HK-2 (cell line): ENCODE data around the gene CLCN3.
A peak's percentile ranks its signal among the peaks of the same experiment; 100 is the strongest.
"Not testable (repeated sequence)": the region's sequence is repeated elsewhere in the genome, so short reads cannot be mapped to it uniquely, and the experiment has no call there.

Experiments
- DNase-seq: peaks from one replicate; pipeline ENCODE4 v3.0.0-alpha.2; 2018; ENCODE audit not compliant: unreplicated experiment

The CLCN3 gene

DNA sequence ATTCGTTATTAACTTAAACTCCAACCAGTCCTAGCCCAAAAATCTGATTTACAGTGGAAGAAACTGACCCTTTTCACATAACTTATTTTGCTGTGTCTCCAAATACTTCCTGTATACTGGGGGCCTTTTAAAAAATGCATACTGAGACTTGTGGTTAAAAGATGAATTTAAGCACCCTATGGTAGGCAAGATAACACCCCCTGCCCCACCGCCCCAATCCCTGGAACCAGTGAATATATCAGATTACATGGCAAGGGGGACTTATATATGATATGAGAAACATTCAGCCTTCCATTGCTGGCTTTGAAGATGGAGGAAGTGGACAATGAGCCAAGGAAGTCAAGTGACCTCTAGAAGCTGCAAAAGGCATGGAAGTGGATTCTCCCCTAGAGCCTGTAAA is 3.1 kb upstream of the CLCN3 start:
- no peak for DNase-seq

DNA sequence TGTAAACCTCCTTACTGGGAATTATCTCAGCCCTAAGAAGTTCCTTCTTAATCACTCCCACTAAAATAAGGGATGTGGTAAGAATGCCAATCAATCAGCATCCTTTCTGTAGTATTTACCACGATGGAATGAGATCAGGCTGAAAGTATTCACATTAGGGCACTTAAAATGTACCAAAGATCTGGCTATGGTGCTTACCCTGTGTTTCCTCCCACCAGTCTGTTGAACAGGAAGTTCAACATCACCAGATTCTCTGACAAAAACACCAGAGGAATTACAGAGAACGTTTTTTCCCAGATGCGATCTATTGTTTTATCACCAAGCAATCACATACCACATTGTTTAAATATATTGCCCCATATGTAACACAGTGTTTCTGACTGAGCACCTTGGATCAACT is 2.1 kb upstream of the CLCN3 start:
- DNase-seq = no peak

DNA sequence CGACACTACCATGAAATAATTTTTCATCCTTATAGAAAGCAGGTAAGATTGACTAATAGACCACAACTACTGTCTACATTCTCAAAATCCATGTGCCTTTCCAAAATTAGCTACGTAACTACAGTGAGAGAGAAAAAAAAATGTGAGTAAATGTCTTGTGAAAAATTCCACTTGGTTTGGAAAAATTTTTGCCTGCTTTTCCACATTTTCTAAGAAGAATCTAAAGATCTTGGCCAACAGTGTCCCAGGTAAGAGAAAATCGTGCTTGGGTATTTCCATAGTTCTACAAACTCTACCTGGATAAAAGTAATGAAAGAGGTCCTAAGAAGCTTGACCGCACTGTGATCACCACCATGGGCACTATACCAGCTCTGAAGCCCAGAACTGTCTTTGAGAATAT is 1.4 kb upstream of the CLCN3 start:
- DNase-seq = no peak

DNA sequence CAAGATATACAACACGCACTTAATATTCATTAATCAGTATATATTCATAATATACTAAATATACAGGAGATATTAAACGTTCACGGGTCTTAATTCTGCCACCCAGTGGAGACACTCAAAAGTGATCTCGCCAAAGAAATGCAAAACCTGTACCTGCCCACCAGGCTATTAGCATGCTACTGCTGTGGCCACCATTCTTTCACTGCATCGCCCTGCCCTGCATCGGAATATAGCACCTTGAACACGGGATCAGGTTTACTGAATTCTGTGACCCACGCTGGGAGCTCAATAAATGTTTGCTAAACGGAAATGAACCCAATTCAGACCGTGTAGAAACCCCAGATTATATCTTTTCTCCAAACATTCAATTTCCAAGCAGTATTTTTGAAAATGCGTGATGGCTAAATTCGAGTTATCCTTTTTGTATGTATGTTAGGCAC is 840 bp upstream of the CLCN3 start:
- peak; percentile 37 for DNase-seq

DNA sequence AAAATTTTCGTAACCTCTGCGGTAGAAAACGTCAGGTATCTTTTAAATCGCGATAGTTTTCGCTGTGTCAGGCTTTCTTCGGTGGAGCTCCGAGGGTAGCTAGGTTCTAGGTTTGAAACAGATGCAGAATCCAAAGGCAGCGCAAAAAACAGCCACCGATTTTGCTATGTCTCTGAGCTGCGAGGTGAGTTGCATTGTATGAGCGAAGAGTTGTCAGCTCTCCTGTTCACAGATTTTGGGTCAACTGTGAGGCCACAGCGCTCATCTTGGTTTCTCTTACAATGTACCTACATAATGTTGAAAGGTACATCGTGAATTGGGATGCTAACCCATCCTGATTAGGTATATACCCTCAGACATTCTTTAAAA is 486 bp downstream of the CLCN3 start:
- no peak for DNase-seq

DNA sequence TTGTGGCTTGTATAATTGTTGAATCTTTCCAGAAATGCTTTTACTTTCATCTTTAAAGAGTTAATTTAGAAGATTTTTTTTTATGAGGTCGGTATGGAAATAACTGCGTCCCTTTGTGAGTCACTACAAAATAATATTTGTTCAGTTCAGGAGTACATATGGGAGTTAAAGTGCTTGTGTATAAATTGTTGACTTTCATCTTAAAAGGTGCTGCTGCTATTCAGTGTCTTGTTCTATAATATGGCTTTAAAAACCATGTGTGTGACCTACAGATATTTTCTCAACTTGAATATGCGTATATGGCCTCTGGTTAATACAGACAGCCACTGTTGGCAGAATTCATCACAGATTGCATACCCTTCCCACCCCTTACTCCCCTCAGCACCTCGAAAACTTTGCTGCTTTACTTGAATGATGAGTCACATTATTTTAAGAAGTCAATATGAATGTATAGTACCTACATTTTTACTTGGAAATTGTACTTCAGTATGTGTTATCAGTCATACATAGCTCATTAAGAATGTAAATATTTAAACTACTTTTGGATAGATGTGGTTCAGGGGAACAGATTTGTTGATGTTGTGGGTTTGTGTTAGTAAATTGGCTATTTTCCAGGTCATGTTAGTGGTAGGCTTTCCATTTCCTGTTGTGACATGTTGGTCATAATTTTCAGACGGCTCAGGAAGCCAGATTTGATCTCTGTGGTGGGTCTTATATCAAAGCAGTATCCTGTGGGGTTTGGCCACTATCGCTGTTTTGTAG is 1.5 kb downstream of the CLCN3 start:
- no peak for DNase-seq

DNA sequence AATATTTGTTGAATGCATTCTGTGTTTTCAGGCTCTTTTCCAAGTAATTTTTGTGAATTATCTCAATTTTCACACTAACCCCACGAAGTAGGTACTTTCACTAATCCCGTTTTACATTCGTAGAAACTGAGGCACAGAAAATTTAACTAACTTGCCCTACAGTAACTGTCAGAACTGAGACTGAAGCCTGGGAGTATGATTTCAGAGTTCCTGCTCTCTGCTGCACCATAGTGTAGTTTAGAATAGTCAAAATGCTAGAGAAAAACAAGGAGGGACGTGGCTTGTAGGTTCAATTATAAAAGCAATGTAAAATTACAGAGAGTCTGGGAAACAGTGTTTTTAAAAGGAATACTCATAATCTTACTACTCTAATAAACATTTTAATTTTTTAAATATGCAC is 2.2 kb downstream of the CLCN3 start:
- no peak for DNase-seq

DNA sequence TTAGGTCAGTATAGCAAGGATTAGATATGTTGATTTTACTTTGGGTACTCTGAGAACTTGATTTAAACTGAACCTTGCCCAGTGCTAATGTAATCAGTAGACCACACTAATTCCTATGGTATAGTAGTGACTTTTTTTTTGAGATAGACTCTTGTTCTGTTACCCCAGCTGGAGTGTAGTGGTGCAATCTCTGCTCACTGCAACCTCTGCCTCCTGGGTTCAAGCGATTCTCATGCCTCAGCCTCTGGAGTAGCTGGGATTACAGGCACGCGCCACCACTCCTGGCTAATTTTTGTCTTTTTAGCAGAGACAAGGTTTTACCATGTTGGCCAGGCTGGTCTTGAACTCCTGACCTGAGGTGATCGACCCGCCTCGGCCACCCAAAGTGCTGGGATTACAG is 3.6 kb downstream of the CLCN3 start:
- not testable (repeated sequence) for DNase-seq

DNA sequence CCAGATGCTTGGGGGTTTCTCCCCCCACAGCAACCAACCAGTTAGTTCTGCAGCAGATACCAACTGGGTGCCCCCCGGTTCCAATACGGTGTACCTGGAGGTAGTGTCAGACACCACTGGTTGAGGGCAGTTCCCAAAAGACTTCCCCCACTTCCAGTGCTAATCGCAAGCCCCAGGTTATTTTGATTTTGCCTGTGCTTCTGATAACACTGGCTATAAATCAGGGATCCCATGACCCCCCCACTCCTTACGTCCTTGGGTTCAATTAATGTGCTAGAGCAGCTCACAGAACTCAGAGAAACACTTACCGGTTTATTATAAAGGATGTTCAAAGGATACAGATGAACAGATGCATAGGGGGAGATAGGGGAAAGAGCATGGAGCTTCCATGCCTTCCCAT is 5.5 kb downstream of the CLCN3 start:
- no peak for DNase-seq

DNA sequence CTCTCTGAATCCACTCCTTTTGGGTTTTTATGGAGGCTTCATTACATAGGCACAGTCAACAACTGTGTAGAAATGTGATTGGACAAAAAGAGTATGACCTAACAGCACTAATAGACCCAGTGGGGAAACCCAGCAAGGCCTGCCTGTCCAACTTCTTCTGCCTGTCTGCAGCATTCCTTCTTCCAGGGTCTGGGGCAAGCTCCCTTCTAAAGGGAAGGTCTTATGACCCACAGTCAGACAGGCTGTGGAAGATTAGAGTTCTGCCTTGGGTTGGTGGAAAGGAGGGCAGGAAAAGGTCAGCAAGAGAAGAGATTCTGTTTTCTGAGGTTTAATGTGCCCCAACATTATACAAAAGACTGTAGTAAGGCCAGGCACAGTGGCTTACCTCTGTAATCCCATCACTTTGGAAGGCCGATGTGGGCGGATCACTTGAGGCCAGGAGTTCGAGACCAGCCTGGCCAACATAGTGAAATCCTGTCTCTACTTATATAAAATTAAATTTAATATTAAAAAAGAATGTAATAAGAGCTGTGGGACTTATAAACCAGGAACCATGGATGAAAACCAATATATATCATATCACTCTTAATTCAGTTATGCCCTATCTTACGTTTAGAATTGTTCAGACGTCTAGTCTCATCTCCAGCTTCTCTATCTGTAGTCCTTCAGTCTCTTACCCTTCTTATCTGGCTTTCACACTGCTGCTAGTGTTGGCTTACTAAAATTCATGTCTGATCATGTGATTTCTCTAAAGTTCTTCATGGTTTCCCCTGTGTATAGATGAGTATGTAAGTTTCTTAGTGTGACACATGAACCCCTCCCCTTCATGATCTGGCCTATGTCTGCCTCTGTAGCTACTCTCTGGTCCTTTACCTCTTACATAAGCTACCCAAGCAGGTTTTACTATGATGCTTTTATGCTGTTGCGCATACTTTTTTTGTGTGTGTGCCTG is 6.2 kb downstream of the CLCN3 start:
- no peak for DNase-seq

DNA sequence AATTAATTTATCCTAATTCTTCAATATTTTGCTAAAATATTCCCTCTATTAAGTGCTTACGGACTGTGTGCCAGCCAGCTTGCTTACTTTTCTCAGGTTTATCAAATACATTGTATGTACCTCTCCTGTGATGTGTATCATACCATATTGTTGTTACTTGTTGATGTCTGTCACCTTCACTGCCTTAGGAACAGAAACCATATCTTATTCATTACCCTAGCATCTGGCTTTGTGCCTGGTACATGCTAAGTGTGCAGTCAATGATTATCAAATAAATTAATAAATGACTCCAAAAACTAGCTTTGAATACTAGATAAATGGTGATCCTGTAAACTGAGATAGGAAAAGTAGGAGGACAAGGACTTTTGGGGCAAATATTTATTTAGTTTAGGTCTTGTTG is 6.9 kb downstream of the CLCN3 start:
- DNase-seq = no peak

DNA sequence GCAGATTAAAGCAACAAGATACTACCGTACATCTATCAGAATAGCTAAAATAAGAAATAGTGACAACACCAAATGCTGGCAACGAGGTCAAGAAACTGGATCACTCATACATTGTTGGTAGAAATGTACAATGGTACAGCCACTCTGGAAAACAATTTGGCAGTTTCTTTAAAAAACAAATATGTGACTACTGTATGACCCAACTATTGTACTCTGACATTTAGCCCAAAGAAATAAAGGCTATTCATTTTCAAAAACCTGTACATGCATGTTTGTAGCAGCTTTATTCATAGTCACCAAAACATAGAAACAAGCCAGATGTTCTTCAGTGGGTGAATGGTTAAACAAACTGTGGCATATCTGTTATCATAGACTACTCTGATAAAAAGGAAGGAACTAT is 8.2 kb downstream of the CLCN3 start:
- DNase-seq = no peak

DNA sequence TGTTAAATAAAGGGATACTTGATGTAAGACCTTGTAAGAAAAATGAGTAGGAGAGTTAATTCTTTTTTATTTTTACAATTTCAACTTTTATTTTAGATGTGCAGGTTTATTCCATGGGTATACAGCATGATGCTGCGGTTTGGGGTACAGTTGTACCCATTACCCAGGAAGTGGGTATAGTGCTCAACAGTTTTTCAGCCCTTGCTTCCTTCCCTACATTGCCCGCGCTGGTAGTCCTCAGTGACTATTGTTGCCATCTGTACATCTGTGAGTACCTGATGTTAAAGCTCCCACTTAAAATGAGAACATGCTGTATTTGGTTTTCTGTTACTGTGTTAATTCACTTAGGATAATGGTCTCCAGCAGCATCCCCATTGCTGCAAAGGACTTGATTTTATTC is 9.7 kb downstream of the CLCN3 start:
- no peak for DNase-seq

DNA sequence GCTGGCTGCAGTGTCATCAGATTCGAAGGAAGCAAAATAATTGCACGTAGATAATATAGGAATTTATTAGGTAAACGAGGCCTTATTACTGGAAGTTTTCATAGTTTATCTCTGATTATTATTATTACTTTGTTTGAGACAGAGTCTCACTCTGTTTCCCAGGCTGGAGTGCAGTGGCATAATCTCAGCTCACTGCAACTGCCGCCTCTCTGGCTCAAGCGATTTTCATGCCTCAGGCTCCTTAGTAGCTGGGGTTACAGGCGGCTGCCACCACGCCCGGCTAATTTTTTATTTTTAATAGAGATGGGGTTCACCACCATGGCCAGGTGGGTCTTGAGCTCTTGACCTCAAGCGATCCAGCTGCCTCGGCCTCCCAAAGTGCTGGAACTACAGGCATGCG is 12.5 kb downstream of the CLCN3 start:
- DNase-seq = no peak

DNA sequence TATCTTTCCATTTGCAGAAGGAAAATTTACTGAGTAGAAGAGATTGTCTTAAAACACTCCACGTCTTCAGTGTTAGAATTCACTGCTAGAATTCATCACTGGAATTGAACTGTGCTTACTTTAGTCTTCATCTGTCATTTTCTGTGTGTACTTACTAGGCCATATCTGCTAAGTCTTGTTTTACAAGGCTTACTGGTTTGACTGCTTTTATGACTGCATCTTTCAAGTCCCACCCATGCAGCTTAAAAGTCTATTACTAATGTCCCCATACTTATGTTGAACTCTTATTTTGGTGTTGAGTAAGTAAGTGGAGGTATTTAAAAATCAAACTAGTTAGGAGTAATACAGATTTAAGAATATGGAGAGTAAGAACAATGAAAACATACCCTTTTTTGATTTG is 14.6 kb downstream of the CLCN3 start:
- DNase-seq = no peak

DNA sequence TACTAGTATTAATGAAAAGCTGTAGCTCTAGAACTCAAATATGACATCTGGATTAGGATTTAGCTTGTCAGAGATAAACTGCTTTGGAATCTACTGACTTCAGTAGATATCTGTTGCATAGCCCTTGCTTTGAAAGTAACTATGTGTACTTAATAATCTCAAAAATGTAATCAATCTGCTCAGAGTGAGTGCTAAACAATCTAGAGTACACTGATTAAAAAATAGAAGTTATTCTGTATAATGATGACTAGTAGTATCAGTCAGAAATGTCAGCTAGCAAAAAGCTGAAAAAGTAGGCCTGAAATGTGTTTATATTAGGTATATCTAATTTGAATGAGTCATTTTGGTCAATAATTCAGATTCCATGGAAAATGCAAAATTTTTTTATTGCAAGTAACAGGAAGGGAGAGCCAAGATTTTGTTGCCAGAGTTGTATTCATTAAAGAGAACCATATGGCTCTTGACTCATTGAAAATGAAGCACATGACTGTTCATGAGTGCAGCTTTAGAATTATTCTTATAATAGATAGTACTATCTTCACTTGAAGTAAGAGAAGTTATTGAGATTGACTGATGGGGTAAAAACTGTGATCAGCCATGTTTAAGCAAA is 20.0 kb downstream of the CLCN3 start:
- DNase-seq = no peak

DNA sequence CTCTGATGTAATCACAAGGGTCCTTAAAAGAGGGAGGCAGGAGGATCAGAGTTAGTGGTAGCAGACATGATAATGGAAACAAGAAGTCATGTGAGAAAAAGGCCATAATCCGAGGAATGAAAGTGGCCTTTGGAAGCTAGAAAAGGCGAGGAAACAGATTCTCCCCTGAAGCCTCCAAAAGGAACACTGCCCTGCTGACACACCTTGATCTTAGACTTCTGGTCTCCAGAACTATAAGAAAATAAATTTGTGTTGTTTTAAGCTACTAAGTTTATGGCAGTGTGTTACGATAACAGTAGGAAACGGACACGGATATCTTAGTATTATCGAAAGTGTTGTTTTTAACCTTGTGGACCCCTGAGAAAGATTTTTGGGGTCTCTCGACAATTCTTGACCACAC is 24.4 kb downstream of the CLCN3 start:
- no peak for DNase-seq

DNA sequence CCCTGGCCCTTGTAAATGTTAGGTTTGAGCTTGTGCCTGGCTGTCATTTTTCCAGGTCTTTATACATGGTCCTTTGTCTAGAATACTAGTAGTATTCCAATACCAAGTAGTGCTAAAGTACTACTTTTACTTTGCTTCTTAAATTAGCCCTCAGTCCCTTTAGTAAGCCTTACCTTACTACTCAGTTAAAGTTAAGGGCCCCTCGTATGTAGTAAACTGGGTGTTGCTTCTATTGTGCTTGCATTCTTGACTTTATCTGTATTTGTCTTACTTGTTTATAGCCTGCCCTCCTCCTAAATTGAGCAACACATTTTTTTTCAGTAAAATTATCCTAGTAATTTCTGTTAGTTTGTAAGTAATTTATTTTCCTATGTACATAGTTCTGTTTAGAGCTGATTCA is 25.2 kb downstream of the CLCN3 start:
- no peak for DNase-seq

DNA sequence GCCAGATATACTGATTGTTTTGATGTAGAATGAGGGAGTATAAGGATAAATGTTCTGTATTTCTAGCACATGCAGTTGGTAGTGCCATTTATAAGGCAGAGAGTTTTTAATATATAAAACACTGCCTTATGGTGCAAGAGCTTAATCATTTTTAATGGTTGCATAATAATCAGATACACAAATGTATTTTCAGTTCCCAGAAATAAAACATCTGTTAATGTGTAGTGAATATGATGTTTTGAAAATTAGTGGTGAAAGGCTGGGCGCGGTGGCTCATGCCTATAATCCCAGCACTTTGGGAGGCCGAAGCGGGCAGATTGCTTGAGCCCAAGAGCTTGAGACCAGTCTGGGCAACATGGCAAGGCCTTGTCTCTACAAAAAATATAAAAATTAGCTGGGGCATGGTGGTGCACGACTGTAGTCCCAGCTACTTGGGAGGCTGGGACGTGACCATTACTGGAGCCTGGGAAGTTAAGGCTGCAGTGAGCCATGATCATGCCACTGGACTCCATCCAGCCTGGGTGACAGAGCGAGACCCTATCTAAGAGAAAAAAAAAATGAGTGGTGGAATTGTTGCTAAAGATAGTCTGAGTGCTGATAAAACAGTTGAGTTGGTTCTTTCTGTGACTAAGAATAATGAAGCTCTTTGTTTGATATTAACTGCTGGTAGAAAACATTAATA is 29.3 kb downstream of the CLCN3 start:
- DNase-seq = no peak

DNA sequence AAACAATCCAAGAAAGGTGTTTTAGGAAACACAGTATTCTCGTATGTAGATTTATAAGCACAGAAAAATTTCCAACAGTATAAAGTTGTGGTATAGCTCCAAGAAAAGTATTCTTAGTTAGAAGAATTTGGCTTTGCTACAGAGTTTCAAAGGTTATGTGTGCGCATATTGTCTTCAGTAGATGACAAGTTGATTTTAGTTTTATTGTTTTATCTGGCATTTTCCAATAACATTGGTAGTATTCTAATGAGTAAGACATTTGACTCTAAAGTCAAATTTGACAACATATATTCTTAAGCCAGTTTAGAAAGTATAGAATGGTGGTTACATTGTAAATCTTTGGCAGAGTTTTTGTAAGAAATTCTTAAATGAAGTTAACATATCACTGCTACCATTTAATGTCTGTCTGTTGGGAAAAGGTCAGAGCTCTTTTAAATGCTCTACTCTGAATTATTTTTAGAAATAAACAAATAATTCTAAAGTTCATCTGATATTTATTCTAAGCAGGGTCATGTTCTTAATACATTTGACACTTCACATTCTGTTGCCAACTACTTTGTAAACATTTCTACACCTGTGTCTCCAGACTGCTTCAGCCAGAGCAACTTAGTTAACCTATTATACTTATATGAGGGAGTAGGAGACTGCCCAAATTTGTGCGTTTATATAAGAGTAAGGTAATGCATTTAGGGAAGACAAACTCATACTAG is 30.0 kb downstream of the CLCN3 start:
- DNase-seq = no peak

DNA sequence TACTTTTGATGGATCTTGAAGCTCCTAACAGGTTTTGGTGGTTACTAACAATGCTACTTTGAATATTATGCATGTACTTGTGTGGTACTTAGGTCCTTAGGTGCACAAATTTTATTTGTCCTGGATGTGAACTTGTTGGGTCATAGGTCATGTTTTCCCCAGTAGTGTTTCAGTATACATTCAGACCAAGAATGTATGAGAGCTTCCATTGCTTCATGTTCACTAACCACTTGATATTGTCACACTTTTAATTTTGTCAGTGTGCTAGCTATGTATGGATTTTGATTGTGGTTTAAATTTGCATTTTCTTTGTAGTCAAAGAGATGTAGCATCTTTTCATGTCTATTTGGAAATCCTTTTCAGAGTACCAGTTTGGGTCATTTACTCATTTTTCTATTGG is 32.2 kb downstream of the CLCN3 start:
- DNase-seq = no peak

DNA sequence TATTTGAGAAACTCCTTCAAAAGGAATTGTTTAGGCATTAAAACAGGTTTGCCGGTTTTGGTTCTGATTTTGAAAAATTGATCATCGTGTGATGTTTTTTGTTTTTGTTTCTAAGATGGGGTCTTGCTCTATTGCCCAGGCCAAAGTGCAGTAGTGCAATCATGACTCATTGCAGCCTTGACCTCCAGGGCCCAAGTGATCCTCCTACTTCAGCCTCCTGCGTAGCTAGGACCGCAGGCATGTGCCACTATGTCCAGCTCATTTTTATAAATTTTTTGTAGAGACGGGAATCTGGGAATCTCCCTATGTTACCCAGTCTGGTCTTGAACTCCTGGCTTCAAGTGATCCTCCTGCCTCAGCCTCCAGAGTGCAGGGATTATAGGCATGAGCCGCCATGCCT is 35.0 kb downstream of the CLCN3 start:
- no peak for DNase-seq
